Adrenal gland (tissue), 12 donors: ENCODE measurements around the gene NPBWR2. TPM values are rescaled to one million over a fixed set of nuclear protein-coding genes. Genes with fewer than 3 reads are reported as not detected.

ENCODE experiments used
- DNase-seq, 7 donors: peaks; one replicate each; pipeline ENCODE4 v3.0.0-alpha.2; 2019 to 2020
- H3K27ac ChIP-seq, 5 donors: fragments of 200-600 bp; sonication (generic) in 4 of 5; 1 replicate in 3 of 5; 2 replicates in 2 of 5; pipeline versions ENCODE4 v1.5.1 to v1.8.0; 2016 to 2020; ENCODE audit warnings: mild to moderate bottlenecking in 1 of 5
- H3K27me3 ChIP-seq: fragments of 200-600 bp; 2 replicates; pipeline ENCODE4 v1.8.0; 2021
- H3K36me3 ChIP-seq, 2 donors: fragments of 200-600 bp; replicated peaks in 1 of 2; 1 replicate in 1 of 2; 2 replicates in 1 of 2; pipeline versions ENCODE4 v1.5.1 to v1.8.0; 2018 to 2022
- H3K4me1 ChIP-seq, 2 donors: fragments of 200-600 bp; replicated peaks in 1 of 2; 1 replicate in 1 of 2; 2 replicates in 1 of 2; pipeline versions ENCODE4 v1.5.1 to v1.8.0; 2018 to 2021
- H3K4me3 ChIP-seq, 4 donors: fragments of 200-600 bp; sonication (generic) in 3 of 4; one replicate each; pipeline ENCODE4 v1.5.1; 2016 to 2018
- H3K9me3 ChIP-seq, 3 donors: fragments of 200-600 bp; sonication (generic) in 1 of 3; replicated peaks in 1 of 3; 1 replicate in 2 of 3; 2 replicates in 1 of 3; pipeline versions ENCODE4 v1.5.1 to v1.8.0; 2016 to 2021
- CTCF ChIP-seq, 6 experiments: fragments of 450-650 bp in 4 of 6; fragments of 200-600 bp in 2 of 6; sonication (generic) in 1 of 6; IDR thresholded peaks; 1 replicate in 5 of 6; 2 replicates in 1 of 6; pipeline versions ENCODE4 v1.5.1 to v1.8.0; 2016 to 2021; ENCODE audit warnings: antibody characterized with exemption in 6 of 6, mild to moderate bottlenecking in 2 of 6, moderate library complexity in 1 of 6
- POLR2A ChIP-seq, 2 donors: fragments of 450-650 bp; IDR thresholded peaks; one replicate each; pipeline ENCODE4 v1.6.1; 2017; ENCODE audit warnings: antibody characterized with exemption in 2 of 2, mild to moderate bottlenecking in 2 of 2, moderate library complexity in 1 of 2
- WGBS, 4 donors: extraction: QIAGEN DNeasy Blood & Tissue Kit in 2 of 4; methylation state at CpG; one replicate each; pipeline versions ENCODE4 v1.1.5 to v1.1.7; 2013 to 2017; 5-methylcytosine and 5-hydroxymethylcytosine counted together
- intact Hi-C, 2 donors: fragments of 100-400 bp; cut with DNase I; formaldehyde crosslinking; loops; one replicate each; pipeline versions ENCODE4 v1.14.1 to v1.15.0; 2022 to 2023
- polyA plus RNA-seq, 3 donors: library from polyadenylated mRNA; stranded (reverse); fragments of 200-250 nt in 2 of 3; fragments of 350-450 nt in 1 of 3; fragmentation: Illumina TruSeq in 1 of 3; extraction: RNeasy Lipid Tissue Mini Kit (QIAGEN cat#74804) in 1 of 3; gene quantifications; one replicate each; pipeline ENCODE4 v1.2.3, GENCODE V29; 2013 to 2014
- total RNA-seq, 9 donors: library from RNA; depleted of rRNA in 4 of 9; stranded (reverse); fragments of >200 nt in 4 of 9; fragments of 120-200 nt in 1 of 9; fragmentation: NEBNext Ultra II Directional in 1 of 9; extraction: Animal tissue kit (Norgen Biotek cat#: 25700) in 1 of 9; gene quantifications; one replicate each; pipeline versions ENCODE4 v1.1.0 to v1.2.4, GENCODE V29; 2013 to 2023
- donor health status: healthy with polysubstance abuse.
- donor health status: Bipolar disorder and iron deficiency.
- donor health status: DM: yes; HTN: yes; CAD: no.
- donor health status: DM: no; HTN: no; CAD: no.
- donor health status: DM: no; HTN: no; CAD: no.
- donor health status: DM: yes; HTN: yes; CAD: no.

NPBWR2 gene
- total and polyA plus RNA-seq, 12 donors, result 0.18 to 0.42 (median 0.33) TPM; not detected in 8

GRCh38 chr20:64079273-64080012 is 27.9 kb downstream of the NPBWR2 start, which contains the start of gene RGS19:
TSS of gene RGS19 (minus strand) at chr20:64079518. CDS start at chr20:64076886, 2,632 bp downstream.
- peak; percentile 63 to 82 (median 69) for DNase-seq
- intact Hi-C loops, result no loop called here
- peaks cover 13 to 26% of the 10 kb centered on the region in 2 donors for H3K4me1 ChIP-seq
- H3K9me3 ChIP-seq, result no peaks in the 10 kb centered on the region
- peak within 1 kb of the TSS in 4 of 5 donors; percentile 60 to 90 (median 70) for H3K27ac ChIP-seq
- no peak for TF ChIP-seq POLR2A (IDR thresholded peaks at IDR 0.05)
- no peak for TF ChIP-seq CTCF (IDR thresholded peaks at IDR 0.05)
- H3K27me3 ChIP-seq, result no peaks in the 10 kb centered on the region
- peaks cover 0 to 2% of the 10 kb centered on the region in 2 donors for H3K36me3 ChIP-seq
- H3K4me3 ChIP-seq, result peak within 1 kb of the TSS; percentile 42 to 94 (median 75)
- 0 to 4% (median 1%) methylated on average over 16 to 72 of the region's 73 CpGs; no CpG with 5 or more reads in 1 of the 4 donors for WGBS, 4 donors

GRCh38 chr20:64078934-64079272 is 28.5 kb downstream of the NPBWR2 start:
- Histone ChIP-seq H3K27me3 (no peaks in the 10 kb centered on the region), H3K4me1 (peaks cover 10 to 22% of the 10 kb centered on the region in 2 donors), H3K27ac (peak overlapping the region in 4 of 5 donors; percentile 4 to 90 (median 64)), H3K9me3 (no peaks in the 10 kb centered on the region), H3K36me3 (peaks cover 0 to 8% of the 10 kb centered on the region in 2 donors), H3K4me3 (peak overlapping the region; percentile 42 to 94 (median 75))
- TF ChIP-seq CTCF (IDR thresholded peaks at IDR 0.05), result no peak
- no peak for TF ChIP-seq POLR2A (IDR thresholded peaks at IDR 0.05)
- DNase-seq, result no peak
- intact Hi-C loops, result no loop called here
- WGBS, 4 donors, result 27 to 33% (median 31%) methylated on average over 3 to 4 of the region's 4 CpGs

- intact Hi-C loops, result no loop called here
- DNase-seq, result no peak
- H3K36me3 ChIP-seq, result peaks cover 0 to 16% of the 10 kb centered on the region in 2 donors
- H3K27me3 ChIP-seq, result no peaks in the 10 kb centered on the region
- H3K27ac ChIP-seq, result no peak overlapping the region
- peak overlapping the region in 1 of 4 donors; percentile 94 for H3K4me3 ChIP-seq
- TF ChIP-seq CTCF (IDR thresholded peaks at IDR 0.05) (no peak), POLR2A (IDR thresholded peaks at IDR 0.05) (no peak)
- 65 to 83% (median 69%) methylated on average over 10 to 15 of the region's 15 CpGs for WGBS, 4 donors
- H3K4me1 ChIP-seq, result peaks cover 6 to 14% of the 10 kb centered on the region in 2 donors
- no peaks in the 10 kb centered on the region for H3K9me3 ChIP-seq
These were observed 29.4 kb downstream of the NPBWR2 start for GRCh38 chr20:64077876-64078551.

- no peak for DNase-seq
- H3K27ac ChIP-seq, result peak overlapping the region in 1 of 5 donors; percentile 29
- no peaks in the 10 kb centered on the region for H3K9me3 ChIP-seq
- H3K4me1 ChIP-seq, result peaks cover 6 to 12% of the 10 kb centered on the region in 2 donors
- H3K36me3 ChIP-seq, result peaks cover 0 to 16% of the 10 kb centered on the region in 2 donors
- peak overlapping the region in 1 of 4 donors; percentile 94 for H3K4me3 ChIP-seq
- no peak for TF ChIP-seq POLR2A (IDR thresholded peaks at IDR 0.05)
- TF ChIP-seq CTCF (IDR thresholded peaks at IDR 0.05), result no peak
- H3K27me3 ChIP-seq, result no peaks in the 10 kb centered on the region
- WGBS, 4 donors, result 55 to 72% (median 69%) methylated on average over 5 to 7 of the region's 7 CpGs; no CpG with 5 or more reads in 1 of the 4 donors
- intact Hi-C loops, result no loop called here
These were observed 29.9 kb downstream of the NPBWR2 start for GRCh38 chr20:64077541-64077875.
